HepG2 (cell line): ENCODE data around the gene HPD. TPM values are rescaled to one million over a fixed set of nuclear protein-coding genes. Genes with fewer than 3 reads are reported as not detected.
A peak's percentile ranks its signal among the peaks of the same experiment; 100 is the strongest.

Experiments used
- IKZF4 ChIP-seq: sonication (generic); formaldehyde crosslinking; IDR thresholded peaks from 2 replicates; pipeline ENCODE4 v1.5.1; 2020; ENCODE audit warnings: borderline replicate concordance, mild to moderate bottlenecking, low read depth, missing genetic modification reagents; ENCODE audit errors: not compliant biosample characterization
- NFIC ChIP-seq: IDR thresholded peaks from 2 replicates; pipeline ENCODE4 v1.6.1; 2012; ENCODE audit warnings: mild to moderate bottlenecking, low read length, inconsistent platforms
- SOX13 ChIP-seq, 3 experiments: fragments of 450-650 bp in 1 of 3; sonication (generic) in 1 of 3; formaldehyde crosslinking in 1 of 3; IDR thresholded peaks in 2 of 3; conservative IDR thresholded peaks in 1 of 3; 2 replicates each; pipeline versions ENCODE4 v1.5.0 to v1.6.1; 2016 to 2020; ENCODE audit warnings: antibody characterized with exemption in 1 of 3, mild to moderate bottlenecking in 1 of 3, missing compliant biosample characterization in 1 of 3, missing genetic modification reagents in 1 of 3, moderate library complexity in 1 of 3
- SYNCRIP ChIP-seq: fragments of 200-400 bp; formaldehyde crosslinking; IDR thresholded peaks from 2 replicates; pipeline ENCODE4 v1.6.1; 2018; ENCODE audit warnings: mild to moderate bottlenecking, low read depth, low read length; ENCODE audit not compliant: insufficient read depth
- XRCC5 ChIP-seq: fragments of 200-400 bp; formaldehyde crosslinking; optimal IDR thresholded peaks from 2 replicates; pipeline ENCODE3; 2017; ENCODE audit warnings: mild to moderate bottlenecking, low read length
- ZBTB40 ChIP-seq, 2 experiments: fragments of 450-650 bp in 1 of 2; sonication (generic) in 1 of 2; formaldehyde crosslinking in 1 of 2; IDR thresholded peaks; 2 replicates each; pipeline versions ENCODE4 v1.6.1 to v1.8.0; 2016 to 2022; ENCODE audit warnings: antibody characterized with exemption in 1 of 2, mild to moderate bottlenecking in 1 of 2, missing genetic modification reagents in 1 of 2
- ZBTB7A ChIP-seq: sonication (generic); formaldehyde crosslinking; IDR thresholded peaks from 2 replicates; pipeline ENCODE4 v1.8.0; 2022; ENCODE audit warnings: mild to moderate bottlenecking, missing genetic modification reagents
- ZNF20 ChIP-seq: sonication (generic); formaldehyde crosslinking; IDR thresholded peaks from 2 replicates; pipeline ENCODE4 v1.4.0; 2020; ENCODE audit warnings: mild to moderate bottlenecking, moderate library complexity, missing genetic modification reagents
- ZNF710 ChIP-seq: sonication (generic); formaldehyde crosslinking; IDR thresholded peaks from 2 replicates; pipeline ENCODE4 v1.5.0; 2020; ENCODE audit warnings: mild to moderate bottlenecking, missing genetic modification reagents, borderline replicate concordance
- polyA plus RNA-seq, 8 experiments: library from polyadenylated mRNA; depleted of rRNA in 3 of 8; stranded (reverse) in 7 of 8; unstranded in 1 of 8; fragments of >200 nt; fragmentation: Illumina TruSeq in 4 of 8; extraction: Trizol in 4 of 8; gene quantifications; 2 replicates each; pipeline versions ENCODE4 v1.2.1 to v1.2.3, GENCODE V29; 2011 to 2016; ENCODE audit warnings: low read depth in 4 of 8, missing spikeins in 1 of 8, mixed read lengths in 1 of 8; ENCODE audit not compliant: insufficient read depth in 1 of 8
- total RNA-seq, 5 experiments: library from RNA; depleted of rRNA; stranded (reverse); fragments of >200 nt; fragmentation: Illumina TruSeq; extraction: Trizol; gene quantifications; 2 replicates each; pipeline ENCODE4 v1.2.3, GENCODE V29; 2016; ENCODE audit warnings: low read depth in 1 of 5
- TF ChIP-seq, protein P1 (sequence below): sonication (generic); formaldehyde crosslinking; IDR thresholded peaks from 2 replicates; pipeline ENCODE4 v1.4.0; 2020; ENCODE audit warnings: missing genetic modification reagents
- TF ChIP-seq, protein P2 (sequence below): IDR thresholded peaks from 2 replicates; pipeline ENCODE4 v1.6.1; 2018; ENCODE audit warnings: missing genetic modification reagents, mild to moderate bottlenecking, missing compliant biosample characterization

The HPD gene
- total and polyA plus RNA-seq, 2 of the 13 experiments (the other 11 are each of a cell fraction or from before 2014, with no cell fraction given): 120 to 195 TPM

GRCh38 chr12:121795034-121795968, 63.4 kb downstream of the HPD start (continued):
- TF ChIP-seq ZBTB40 (IDR thresholded peaks at IDR 0.05): no peak
- TF ChIP-seq ZBTB40 (CRISPR knock-in tag; IDR thresholded peaks at IDR 0.05): 0 out of 2 replicates have a peak, but pooled peaks have one; percentile 47
- TF ChIP-seq XRCC5: peak; percentile 61
- TF ChIP-seq, protein P1, sequence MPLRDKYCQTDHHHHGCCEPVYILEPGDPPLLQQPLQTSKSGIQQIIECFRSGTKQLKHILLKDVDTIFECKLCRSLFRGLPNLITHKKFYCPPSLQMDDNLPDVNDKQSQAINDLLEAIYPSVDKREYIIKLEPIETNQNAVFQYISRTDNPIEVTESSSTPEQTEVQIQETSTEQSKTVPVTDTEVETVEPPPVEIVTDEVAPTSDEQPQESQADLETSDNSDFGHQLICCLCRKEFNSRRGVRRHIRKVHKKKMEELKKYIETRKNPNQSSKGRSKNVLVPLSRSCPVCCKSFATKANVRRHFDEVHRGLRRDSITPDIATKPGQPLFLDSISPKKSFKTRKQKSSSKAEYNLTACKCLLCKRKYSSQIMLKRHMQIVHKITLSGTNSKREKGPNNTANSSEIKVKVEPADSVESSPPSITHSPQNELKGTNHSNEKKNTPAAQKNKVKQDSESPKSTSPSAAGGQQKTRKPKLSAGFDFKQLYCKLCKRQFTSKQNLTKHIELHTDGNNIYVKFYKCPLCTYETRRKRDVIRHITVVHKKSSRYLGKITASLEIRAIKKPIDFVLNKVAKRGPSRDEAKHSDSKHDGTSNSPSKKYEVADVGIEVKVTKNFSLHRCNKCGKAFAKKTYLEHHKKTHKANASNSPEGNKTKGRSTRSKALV (CRISPR knock-in tag): no peak
- TF ChIP-seq, protein P2, sequence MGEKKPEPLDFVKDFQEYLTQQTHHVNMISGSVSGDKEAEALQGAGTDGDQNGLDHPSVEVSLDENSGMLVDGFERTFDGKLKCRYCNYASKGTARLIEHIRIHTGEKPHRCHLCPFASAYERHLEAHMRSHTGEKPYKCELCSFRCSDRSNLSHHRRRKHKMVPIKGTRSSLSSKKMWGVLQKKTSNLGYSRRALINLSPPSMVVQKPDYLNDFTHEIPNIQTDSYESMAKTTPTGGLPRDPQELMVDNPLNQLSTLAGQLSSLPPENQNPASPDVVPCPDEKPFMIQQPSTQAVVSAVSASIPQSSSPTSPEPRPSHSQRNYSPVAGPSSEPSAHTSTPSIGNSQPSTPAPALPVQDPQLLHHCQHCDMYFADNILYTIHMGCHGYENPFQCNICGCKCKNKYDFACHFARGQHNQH (CRISPR knock-in tag): peak; percentile 59; the same call in 1 of the 2 replicates
- no peak for TF ChIP-seq ZNF20
- no peak for TF ChIP-seq ZNF710 (CRISPR knock-in tag)
- no peak for TF ChIP-seq ZBTB7A (CRISPR knock-in tag)
- no peak for TF ChIP-seq SYNCRIP
- TF ChIP-seq NFIC: no peak
- no peak; the same call in 1 of the 2 replicates for TF ChIP-seq SOX13 (IDR thresholded peaks at IDR 0.05)
- no peak for TF ChIP-seq SOX13 (CRISPR knock-in tag; conservative IDR thresholded peaks at IDR 0.05 in 1 of 2, IDR thresholded peaks at IDR 0.05 in 1 of 2)
- peak; percentile 39 for TF ChIP-seq IKZF4 (CRISPR knock-in tag)
